CD14-positive monocyte (primary cell): ENCODE measurements around the gene CBX1. TPM values are rescaled to one million over a fixed set of nuclear protein-coding genes. Genes with fewer than 3 reads are reported as not detected.

Experiments
- DNase-seq, 3 donors: peaks; one replicate each; pipeline ENCODE4 v3.0.0-alpha.2; 2011 to 2022
- H2AFZ ChIP-seq: 2 replicates; pipeline ENCODE4 v1.6.0; 2012; ENCODE audit warnings: mild to moderate bottlenecking, low read depth, low read length, inconsistent platforms; ENCODE audit not compliant: insufficient read depth, poor library complexity, severe bottlenecking
- H3K27ac ChIP-seq, 2 donors: 1 replicate in 1 of 2; 2 replicates in 1 of 2; pipeline ENCODE4 v1.5.1; 2012 to 2013; ENCODE audit warnings: low read length in 2 of 2, control low read depth in 1 of 2, inconsistent platforms in 1 of 2, low read depth in 1 of 2, mild to moderate bottlenecking in 1 of 2
- H3K27me3 ChIP-seq, 2 donors: one replicate each; pipeline versions ENCODE4 v1.6.0 to v1.6.1; 2011 to 2013; ENCODE audit warnings: low read length in 2 of 2; ENCODE audit not compliant: control insufficient read depth in 2 of 2, insufficient read depth in 2 of 2
- H3K36me3 ChIP-seq, 2 donors: replicated peaks in 1 of 2; 1 replicate in 1 of 2; 2 replicates in 1 of 2; pipeline versions ENCODE4 v1.5.1 to v1.6.1; 2012 to 2013; ENCODE audit warnings: low read length in 2 of 2, control low read depth in 1 of 2, inconsistent platforms in 1 of 2, mild to moderate bottlenecking in 1 of 2; ENCODE audit not compliant: insufficient read depth in 2 of 2, control insufficient read depth in 1 of 2
- H3K4me1 ChIP-seq, 2 donors: 1 replicate in 1 of 2; 2 replicates in 1 of 2; pipeline versions ENCODE4 v1.5.1 to v1.6.1; 2012 to 2013; ENCODE audit warnings: low read length in 2 of 2, control low read depth in 1 of 2, inconsistent platforms in 1 of 2, mild to moderate bottlenecking in 1 of 2, moderate library complexity in 1 of 2; ENCODE audit not compliant: insufficient read depth in 2 of 2, control insufficient read depth in 1 of 2
- H3K4me2 ChIP-seq: replicated peaks from 2 replicates; pipeline ENCODE3; 2012; ENCODE audit warnings: low read length, moderate library complexity, mild to moderate bottlenecking; ENCODE audit not compliant: poor library complexity, severe bottlenecking; ENCODE audit errors: extremely low read depth
- H3K4me3 ChIP-seq, 3 experiments: fragments of 200-600 bp in 1 of 3; sonication (generic) in 1 of 3; replicated peaks in 1 of 3; 1 replicate in 2 of 3; 2 replicates in 1 of 3; pipeline ENCODE4 v1.5.1; 2011 to 2013; ENCODE audit warnings: low read length in 3 of 3, mild to moderate bottlenecking in 3 of 3, control low read depth in 2 of 3, low read depth in 2 of 3, inconsistent platforms in 1 of 3, moderate library complexity in 1 of 3
- H3K79me2 ChIP-seq: 2 replicates; pipeline ENCODE4 v1.6.0; 2012; ENCODE audit warnings: mild to moderate bottlenecking, control low read depth, inconsistent platforms, low read length, moderate library complexity; ENCODE audit not compliant: insufficient read depth
- H3K9ac ChIP-seq: 2 replicates; pipeline ENCODE4 v1.6.0; 2017; ENCODE audit warnings: low read length, mild to moderate bottlenecking; ENCODE audit not compliant: insufficient read depth, poor library complexity, severe bottlenecking
- H3K9me3 ChIP-seq, 2 donors: replicated peaks in 1 of 2; 1 replicate in 1 of 2; 2 replicates in 1 of 2; pipeline versions ENCODE4 v1.5.1 to v1.6.1; 2012 to 2013; ENCODE audit warnings: low read length in 2 of 2, control low read depth in 1 of 2; ENCODE audit not compliant: control insufficient read depth in 1 of 2, insufficient read depth in 1 of 2
- H4K20me1 ChIP-seq: 2 replicates; pipeline ENCODE4 v1.6.0; 2012; ENCODE audit warnings: mild to moderate bottlenecking, low read length, control low read depth, moderate library complexity; ENCODE audit not compliant: insufficient read depth
- H3K27ac Mint-ChIP-seq, 7 donors: one replicate each; pipeline ENCODE4 v1.8.0; 2020; ENCODE audit warnings: mild to moderate bottlenecking in 7 of 7, mixed read lengths in 7 of 7, moderate library complexity in 6 of 7, inconsistent platforms in 2 of 7
- H3K27me3 Mint-ChIP-seq, 3 donors: one replicate each; pipeline ENCODE4 v1.8.0; 2021 to 2022; ENCODE audit warnings: low read depth in 3 of 3, mild to moderate bottlenecking in 3 of 3, mixed read lengths in 3 of 3, moderate library complexity in 3 of 3, inconsistent platforms in 1 of 3
- H3K36me3 Mint-ChIP-seq, 2 donors: one replicate each; pipeline ENCODE4 v1.8.0; 2020; ENCODE audit warnings: mixed read lengths in 2 of 2, inconsistent platforms in 1 of 2, mild to moderate bottlenecking in 1 of 2
- H3K4me1 Mint-ChIP-seq: one replicate; pipeline ENCODE4 v1.8.0; 2020; ENCODE audit warnings: mild to moderate bottlenecking, mixed read lengths
- H3K4me3 Mint-ChIP-seq, 2 donors: one replicate each; pipeline ENCODE4 v1.8.0; 2020; ENCODE audit warnings: mild to moderate bottlenecking in 2 of 2, mixed read lengths in 2 of 2, moderate library complexity in 1 of 2
- H3K9me3 Mint-ChIP-seq, 7 donors: one replicate each; pipeline ENCODE4 v1.8.0; 2020 to 2022; ENCODE audit warnings: mixed read lengths in 7 of 7, mild to moderate bottlenecking in 6 of 7, moderate library complexity in 6 of 7, inconsistent platforms in 2 of 7
- WGBS: methylation state at CpG from one replicate; pipeline ENCODE4 v1.1.5; 2013; ENCODE audit warnings: missing lambda C conversion rate; ENCODE audit not compliant: insufficient coverage; 5-methylcytosine and 5-hydroxymethylcytosine counted together
- intact Hi-C, 2 donors: fragments of 100-400 bp; cut with micrococcal nuclease; formaldehyde crosslinking; loops; one replicate each; pipeline versions ENCODE4 v1.15.0 to v1.15.1; 2023
- polyA plus RNA-seq, 3 donors: library from polyadenylated mRNA; depleted of rRNA in 1 of 3; unstranded in 2 of 3; stranded (reverse) in 1 of 3; fragments of 300-500 nt in 2 of 3; fragments of >200 nt in 1 of 3; fragmentation: Illumina TruSeq in 2 of 3; gene quantifications; 1 replicate in 2 of 3; 2 replicates in 1 of 3; pipeline ENCODE4 v1.2.3, GENCODE V29; 2012 to 2021
- TF ChIP-seq, protein P1 (sequence below): fragments of 200-600 bp; IDR thresholded peaks from one replicate; pipeline ENCODE4 v1.8.0; 2022; ENCODE audit warnings: antibody characterized with exemption, mild to moderate bottlenecking

CBX1 gene
- polyA plus RNA-seq, 3 donors, result 12.5 to 18.2 (median 17.2) TPM

DNA sequence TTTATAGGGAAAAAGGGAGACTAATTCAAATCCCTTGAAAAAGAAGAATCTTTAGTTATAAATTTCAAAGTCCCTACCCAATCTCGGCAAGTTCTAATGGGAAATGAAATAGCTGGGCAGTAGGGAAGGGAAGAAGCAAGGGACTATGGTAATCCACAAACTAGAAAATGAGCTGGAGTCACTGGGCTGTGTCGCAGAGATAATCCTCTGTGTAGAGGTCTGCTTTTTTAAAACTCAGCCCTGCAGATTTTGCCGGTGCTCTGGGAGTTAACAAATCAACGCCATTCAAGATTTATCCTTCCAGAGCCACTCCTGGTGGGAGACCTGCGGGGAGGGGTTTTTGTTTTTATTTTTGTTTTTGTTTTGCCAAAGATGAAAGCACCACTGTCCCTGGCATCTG lies 27.1 kb upstream of the CBX1 start:
- Mint-ChIP-seq H3K4me3 (no peak overlapping the region), H3K27me3 (peaks cover 0 to 8% (median 6%) of the 10 kb centered on the region in 3 donors), H3K4me1 (no peaks in the 10 kb centered on the region), H3K36me3 (peaks cover 35 to 39% of the 10 kb centered on the region in 2 donors), H3K27ac (peak overlapping the region in 2 of 7 donors; percentile 12 to 13), H3K9me3 (no peaks in the 10 kb centered on the region)
- H3K4me2 ChIP-seq, result no peak overlapping the region
- H3K9ac ChIP-seq, result no peak overlapping the region
- DNase-seq, result no peak
- H3K9me3 ChIP-seq, result no peaks in the 10 kb centered on the region
- no peak overlapping the region for H3K4me3 ChIP-seq
- no peaks in the 10 kb centered on the region for H3K4me1 ChIP-seq
- TF ChIP-seq, protein P1, sequence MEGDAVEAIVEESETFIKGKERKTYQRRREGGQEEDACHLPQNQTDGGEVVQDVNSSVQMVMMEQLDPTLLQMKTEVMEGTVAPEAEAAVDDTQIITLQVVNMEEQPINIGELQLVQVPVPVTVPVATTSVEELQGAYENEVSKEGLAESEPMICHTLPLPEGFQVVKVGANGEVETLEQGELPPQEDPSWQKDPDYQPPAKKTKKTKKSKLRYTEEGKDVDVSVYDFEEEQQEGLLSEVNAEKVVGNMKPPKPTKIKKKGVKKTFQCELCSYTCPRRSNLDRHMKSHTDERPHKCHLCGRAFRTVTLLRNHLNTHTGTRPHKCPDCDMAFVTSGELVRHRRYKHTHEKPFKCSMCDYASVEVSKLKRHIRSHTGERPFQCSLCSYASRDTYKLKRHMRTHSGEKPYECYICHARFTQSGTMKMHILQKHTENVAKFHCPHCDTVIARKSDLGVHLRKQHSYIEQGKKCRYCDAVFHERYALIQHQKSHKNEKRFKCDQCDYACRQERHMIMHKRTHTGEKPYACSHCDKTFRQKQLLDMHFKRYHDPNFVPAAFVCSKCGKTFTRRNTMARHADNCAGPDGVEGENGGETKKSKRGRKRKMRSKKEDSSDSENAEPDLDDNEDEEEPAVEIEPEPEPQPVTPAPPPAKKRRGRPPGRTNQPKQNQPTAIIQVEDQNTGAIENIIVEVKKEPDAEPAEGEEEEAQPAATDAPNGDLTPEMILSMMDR, result no peak
- H4K20me1 ChIP-seq, result peaks cover 22% of the 10 kb centered on the region
- no peaks in the 10 kb centered on the region for H3K79me2 ChIP-seq
- no peak overlapping the region for H2AFZ ChIP-seq
- H3K36me3 ChIP-seq, result peaks cover 27 to 39% of the 10 kb centered on the region in 2 donors
- H3K27ac ChIP-seq, result no peak overlapping the region
- intact Hi-C loops, result loop anchor here in 1 of 2 donors (5.0 kb wide), 1 partner anchor 101 kb away; no protein-coding TSS in a partner anchor
- no peaks in the 10 kb centered on the region for H3K27me3 ChIP-seq
- no CpG with 5 or more reads among the region's 5 CpGs for WGBS

DNA sequence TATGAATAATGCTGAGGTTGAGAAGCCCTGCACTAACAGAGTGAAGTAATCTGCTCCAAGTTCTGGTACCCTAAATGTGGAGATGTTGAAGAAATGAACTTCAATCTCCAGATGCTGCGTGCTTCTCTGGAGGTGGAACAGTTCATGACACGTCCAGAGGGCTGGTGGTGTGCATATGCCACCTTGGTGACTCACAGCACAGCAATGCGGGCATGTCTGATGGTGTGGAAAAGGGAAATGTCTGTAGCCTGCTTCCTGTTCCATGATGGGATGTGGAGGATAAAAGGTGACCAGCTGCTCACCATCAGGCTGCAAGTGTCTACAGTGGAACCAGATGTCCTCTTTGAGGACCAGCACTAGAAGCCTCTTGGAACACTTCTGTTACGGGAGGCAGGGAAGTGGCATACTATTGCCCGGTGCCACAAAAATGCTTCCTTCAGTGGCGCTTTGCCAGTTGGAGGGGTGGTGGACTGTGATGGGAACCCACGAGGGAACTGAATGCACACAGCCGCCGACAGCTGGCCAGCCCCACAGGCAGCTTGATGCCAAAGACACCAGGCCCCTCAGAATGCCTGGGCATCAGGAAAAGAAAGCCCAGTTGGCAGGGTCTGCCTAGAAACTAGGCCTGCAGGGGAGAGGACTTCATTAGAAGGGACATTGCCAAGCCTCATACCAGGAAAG lies 26.2 kb upstream of the CBX1 start:
- 82% methylated on average over 5 of the region's 9 CpGs for WGBS
- no peaks in the 10 kb centered on the region for H3K9me3 Mint-ChIP-seq
- H3K4me1 Mint-ChIP-seq, result no peaks in the 10 kb centered on the region
- Histone ChIP-seq H3K27ac (no peak overlapping the region), H3K9me3 (no peaks in the 10 kb centered on the region), H3K4me3 (no peak overlapping the region), H3K27me3 (no peaks in the 10 kb centered on the region), H3K36me3 (peaks cover 36 to 48% of the 10 kb centered on the region in 2 donors), H3K4me1 (no peaks in the 10 kb centered on the region), H3K4me2 (no peak overlapping the region), H3K79me2 (no peaks in the 10 kb centered on the region), H4K20me1 (peaks cover 31% of the 10 kb centered on the region), H3K9ac (no peak overlapping the region), H2AFZ (no peak overlapping the region)
- TF ChIP-seq, protein P1, result no peak
- H3K36me3 Mint-ChIP-seq, result peaks cover 43 to 48% of the 10 kb centered on the region in 2 donors
- DNase-seq, result no peak
- peaks cover under 1 to 6% (median 3%) of the 10 kb centered on the region in 3 donors for H3K27me3 Mint-ChIP-seq
- no peak overlapping the region for H3K4me3 Mint-ChIP-seq
- intact Hi-C loops, result loop anchor here in 1 of 2 donors (5.0 kb wide), 1 partner anchor 100 kb away; no protein-coding TSS in a partner anchor
- H3K27ac Mint-ChIP-seq, result no peak overlapping the region
